Activated T-helper 9 cell treated with anti-CD3 and anti-CD28 coated beads, Interleukin-2, amount 50 U/mL, for 16 hours (primary cell): ENCODE measurements around the gene TGM4.
A peak's percentile ranks its signal among the peaks of the same experiment; 100 is the strongest.

Experiments
- DNase-seq: peaks from one replicate; pipeline ENCODE4 v3.0.0-alpha.2; 2020; ENCODE audit warnings: low read depth

TGM4 gene

GRCh38 chr3:44880284-44880683, 5.9 kb downstream of the TGM4 start:
- no peak for DNase-seq

- no peak for DNase-seq
Measured at GRCh38 chr3:44883213-44883955, 9.0 kb downstream of the TGM4 start.

DNA sequence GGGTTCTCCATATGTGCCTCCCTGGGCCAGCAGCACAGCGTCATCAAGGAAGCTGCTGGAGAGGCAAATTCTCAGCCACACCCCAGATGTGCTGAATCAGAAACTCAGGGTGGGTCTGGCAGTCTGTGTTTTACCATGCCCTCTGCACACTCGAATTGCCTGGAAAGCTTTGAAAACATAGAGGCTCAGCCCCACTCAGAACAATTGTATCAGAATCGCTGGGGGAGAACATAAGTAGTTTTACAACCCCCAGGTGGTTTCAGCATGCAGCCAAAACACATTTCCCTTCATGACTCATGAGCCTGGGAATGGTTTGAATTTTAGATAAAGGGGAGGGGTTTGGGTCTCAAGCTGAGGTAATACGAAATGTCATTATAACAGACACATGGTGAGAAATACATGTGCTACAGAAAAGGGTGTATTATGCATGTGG, 9.6 kb downstream of the TGM4 start:
- DNase-seq = no peak

- DNase-seq = no peak
Measured at GRCh38 chr3:44885618-44886017, 11.2 kb downstream of the TGM4 start.

DNA sequence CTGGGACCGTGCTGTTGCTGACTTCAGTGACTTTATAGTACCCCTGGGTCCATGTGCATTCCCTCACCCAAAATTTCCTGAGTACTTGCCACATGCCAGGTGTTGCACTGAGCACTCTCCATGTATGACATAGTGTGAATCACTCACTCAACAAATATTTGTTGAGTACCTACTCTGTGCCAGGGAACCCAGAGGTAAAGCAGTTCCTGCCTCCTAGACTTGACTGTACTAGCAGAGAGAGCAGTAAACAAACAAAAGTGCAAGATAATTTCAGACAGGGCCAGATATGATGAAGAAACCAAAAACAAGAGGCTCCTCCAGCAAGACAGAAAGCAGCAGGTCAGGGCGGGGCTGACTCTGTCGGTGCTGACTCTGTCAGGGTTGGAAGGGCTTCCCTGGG, 12.2 kb downstream of the TGM4 start:
- DNase-seq = no peak

DNA sequence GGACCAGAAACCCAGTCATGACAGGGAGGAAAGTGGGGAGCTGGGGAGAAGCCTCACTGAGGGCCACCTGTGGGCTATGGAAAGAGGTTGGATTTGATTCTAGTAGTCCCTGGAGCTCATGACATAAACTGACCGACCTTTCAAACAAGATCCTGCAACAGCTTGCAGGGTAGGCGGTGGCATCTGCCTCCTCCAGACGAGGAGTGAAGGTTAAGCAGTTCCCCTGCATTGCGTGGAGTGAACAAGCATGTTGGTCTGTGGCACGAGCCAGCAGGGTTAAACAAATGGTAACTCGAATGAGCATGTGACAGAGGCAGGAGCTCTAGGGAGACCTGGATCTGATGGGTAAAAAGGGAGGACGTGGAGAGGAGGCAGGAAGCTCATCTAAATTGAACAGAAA, 12.7 kb downstream of the TGM4 start:
- DNase-seq = no peak

DNA sequence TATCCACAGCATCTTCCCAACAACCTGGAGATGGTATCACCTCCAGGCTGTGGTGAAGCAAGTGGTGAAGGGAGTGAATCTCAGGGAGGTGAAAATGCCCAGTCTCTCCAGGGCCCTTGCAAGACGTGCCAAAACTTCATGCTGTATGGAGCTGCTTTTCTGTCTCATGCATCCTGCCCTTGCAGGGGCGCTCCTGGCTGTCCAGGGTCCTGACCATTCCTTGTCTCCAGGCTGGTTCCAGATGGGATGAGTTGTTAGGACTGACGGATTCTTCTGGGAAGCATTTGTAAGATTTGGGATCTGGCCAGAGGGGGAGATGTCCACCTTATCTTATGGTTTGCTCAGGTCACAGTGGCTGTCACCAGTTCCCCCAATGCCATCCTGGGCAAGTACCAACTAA, 15.8 kb downstream of the TGM4 start:
- no peak for DNase-seq

DNA sequence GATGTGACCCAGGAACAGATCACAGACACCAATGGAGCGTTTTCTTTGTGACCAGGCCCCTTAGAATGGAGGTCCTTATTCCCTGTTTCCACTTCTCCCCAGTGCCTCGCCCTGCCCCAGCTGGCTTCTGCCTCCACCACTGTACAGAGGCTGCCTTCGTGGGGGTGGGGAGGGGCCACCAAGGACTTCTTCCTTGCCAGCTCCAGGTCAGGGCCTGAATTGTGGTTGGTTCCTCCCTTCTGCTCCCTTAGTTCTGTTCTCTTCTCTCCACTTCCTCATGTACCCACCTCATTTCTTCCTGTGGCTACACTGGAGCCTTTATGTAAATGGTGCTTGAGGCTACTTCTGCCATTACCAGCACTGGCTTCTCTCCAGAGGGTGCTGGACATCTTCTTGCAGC, 16.4 kb downstream of the TGM4 start:
- DNase-seq = no peak

- DNase-seq = no peak
Measured at GRCh38 chr3:44892689-44893088, 18.3 kb downstream of the TGM4 start.

- no peak for DNase-seq
Measured at GRCh38 chr3:44893097-44893496, 18.7 kb downstream of the TGM4 start.

DNA sequence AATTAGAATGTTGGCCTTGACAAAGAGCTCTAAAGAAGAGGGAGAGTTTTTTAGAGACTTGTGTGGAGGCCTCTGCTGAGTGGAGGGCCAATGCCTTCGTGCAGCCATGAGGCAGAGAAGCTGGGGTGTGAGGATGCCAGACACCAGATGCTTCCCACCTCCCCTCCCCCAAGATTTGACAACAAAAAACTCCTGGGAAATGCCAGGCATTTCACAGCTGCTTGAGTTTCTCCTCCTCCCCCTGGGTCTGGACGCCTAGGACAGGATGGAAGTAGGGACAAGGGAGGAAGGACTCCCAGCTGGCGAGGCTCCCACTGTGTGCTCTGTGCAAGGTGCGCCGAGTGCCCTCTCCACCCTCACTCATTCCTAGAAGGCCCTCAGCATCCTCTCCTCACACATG, 20.1 kb downstream of the TGM4 start:
- no peak for DNase-seq

GRCh38 chr3:44896440-44896839, 22.0 kb downstream of the TGM4 start:
- no peak for DNase-seq

- DNase-seq = no peak
Measured at GRCh38 chr3:44899683-44900367, 25.4 kb downstream of the TGM4 start.

DNA sequence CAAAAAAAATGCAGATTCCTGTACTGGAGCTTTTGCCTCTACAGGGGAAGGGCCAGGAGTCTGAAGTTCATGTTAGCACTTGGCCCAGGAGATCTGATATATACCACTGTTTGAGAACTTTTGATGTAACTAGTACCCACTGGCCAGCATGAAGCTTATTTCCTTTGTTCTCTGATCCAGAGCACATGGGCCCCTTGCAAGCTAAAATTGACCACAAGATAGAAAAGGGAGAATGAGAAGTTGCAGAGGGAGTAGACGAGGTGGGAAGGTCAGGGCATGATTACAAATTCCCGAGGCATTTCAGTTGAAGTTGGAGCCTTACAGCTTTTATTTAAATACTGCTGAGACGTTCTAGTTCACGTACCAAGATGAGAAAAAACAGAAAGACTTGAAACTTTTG, 28.2 kb downstream of the TGM4 start:
- DNase-seq = no peak

GRCh38 chr3:44903314-44903713, 28.9 kb downstream of the TGM4 start:
- DNase-seq = no peak

- no peak for DNase-seq
Measured at GRCh38 chr3:44903751-44904150, 29.3 kb downstream of the TGM4 start.

- no peak for DNase-seq
Measured at GRCh38 chr3:44905446-44906157, 31.2 kb downstream of the TGM4 start.

- no peak for DNase-seq
Measured at GRCh38 chr3:44906997-44907396, 32.6 kb downstream of the TGM4 start.

- no peak for DNase-seq
Measured at GRCh38 chr3:44907612-44908011, 33.2 kb downstream of the TGM4 start.

GRCh38 chr3:44909063-44909462, 34.7 kb downstream of the TGM4 start:
- DNase-seq = no peak

- no peak for DNase-seq
Measured at GRCh38 chr3:44910693-44911092, 36.3 kb downstream of the TGM4 start.

- peak; percentile 38 for DNase-seq
Measured at GRCh38 chr3:44913868-44914468, 39.6 kb downstream of the TGM4 start.

DNA sequence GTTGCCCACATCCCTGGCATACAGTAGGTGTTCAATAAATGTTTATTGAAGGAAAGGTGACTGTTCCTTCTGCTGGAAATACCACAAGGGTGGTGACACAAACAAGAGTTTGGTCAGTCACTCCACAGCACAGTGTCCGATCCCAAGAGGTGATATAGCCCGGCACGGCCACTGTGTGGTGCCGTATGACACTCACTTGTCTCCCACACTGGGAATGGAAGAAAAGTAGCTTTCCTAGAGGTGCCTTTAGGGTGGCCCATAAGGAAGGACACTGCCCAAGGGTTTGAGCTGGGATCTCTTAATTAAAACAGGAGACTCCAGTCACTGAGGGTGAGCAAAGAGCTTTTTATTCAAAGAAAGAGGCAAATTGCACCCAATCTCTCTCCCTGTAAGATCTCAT, 40.5 kb downstream of the TGM4 start:
- DNase-seq = no peak
